ENCODE measurements around the gene CRHR2.
"Not testable (repeated sequence)": the region's sequence is repeated elsewhere in the genome, so short reads cannot be mapped to it uniquely, and the experiment has no call there.

Gene CRHR2

GRCh38 chr7:30727061-30727945, 45.0 kb upstream of the CRHR2 start:
- DNase-seq (ENCODE audit: low read depth in 2 of 2): no peak
- H3K4me3 ChIP-seq (replicated peaks in 1 of 2; ENCODE audit: low read depth in 2 of 2, low read length in 2 of 2): no peak overlapping the region
- TF ChIP-seq CTCF (IDR thresholded peaks at IDR 0.05; ENCODE audit: low read depth, low read length): no peak

- H3K4me3 ChIP-seq (replicated peaks in 1 of 2; ENCODE audit: low read depth in 2 of 2, low read length in 2 of 2): no peak overlapping the region
- no peak for DNase-seq (ENCODE audit: low read depth in 2 of 2)
These were observed 44.2 kb upstream of the CRHR2 start for GRCh38 chr7:30726296-30727006.

GRCh38 chr7:30723776-30724175, 41.5 kb upstream of the CRHR2 start:
- H3K4me3 ChIP-seq (replicated peaks in 1 of 2; ENCODE audit: low read depth in 2 of 2, low read length in 2 of 2): no peak overlapping the region
- DNase-seq (ENCODE audit: low read depth in 2 of 2): no peak
- no peak for TF ChIP-seq CTCF (IDR thresholded peaks at IDR 0.05; ENCODE audit: low read depth, low read length)

More at GRCh38 chr7:30726296-30727006, 44.2 kb upstream of the CRHR2 start:
- no peak for TF ChIP-seq CTCF (IDR thresholded peaks at IDR 0.05; ENCODE audit: low read depth, low read length)

GRCh38 chr7:30722671-30723070, 40.4 kb upstream of the CRHR2 start:
- H3K4me3 ChIP-seq (replicated peaks in 1 of 2; ENCODE audit: low read depth in 2 of 2, low read length in 2 of 2): no peak overlapping the region
- DNase-seq (ENCODE audit: low read depth in 2 of 2): no peak
- no peak for TF ChIP-seq CTCF (IDR thresholded peaks at IDR 0.05; ENCODE audit: low read depth, low read length)

- no peak for DNase-seq (ENCODE audit: low read depth in 2 of 2)
- no peak overlapping the region for H3K4me3 ChIP-seq (replicated peaks in 1 of 2; ENCODE audit: low read depth in 2 of 2, low read length in 2 of 2)
- TF ChIP-seq CTCF (IDR thresholded peaks at IDR 0.05; ENCODE audit: low read depth, low read length): no peak
These were observed 39.9 kb upstream of the CRHR2 start for GRCh38 chr7:30722187-30722586.

- no peak for TF ChIP-seq CTCF (IDR thresholded peaks at IDR 0.05; ENCODE audit: low read depth, low read length)
- no peak overlapping the region for H3K4me3 ChIP-seq (replicated peaks in 1 of 2; ENCODE audit: low read depth in 2 of 2, low read length in 2 of 2)
- DNase-seq (ENCODE audit: low read depth in 2 of 2): no peak
These were observed 39.0 kb upstream of the CRHR2 start for GRCh38 chr7:30721211-30721610.

GRCh38 chr7:30719434-30719833, 37.2 kb upstream of the CRHR2 start:
- H3K4me3 ChIP-seq (replicated peaks in 1 of 2; ENCODE audit: low read depth in 2 of 2, low read length in 2 of 2); DNase-seq (ENCODE audit: low read depth in 2 of 2): not testable (repeated sequence)

Data from cardiac fibroblast (primary cell).